Measurements from ENCODE around the gene PSMB5. TPM values are rescaled to one million over a fixed set of nuclear protein-coding genes. Genes with fewer than 3 reads are reported as not detected.

Gene PSMB5
- 100 to 1,000 TPM in 2 of 3 donors, 10 to 100 TPM in 1; 78.0 to 152 (median 140) TPM for polyA plus RNA-seq

DNA sequence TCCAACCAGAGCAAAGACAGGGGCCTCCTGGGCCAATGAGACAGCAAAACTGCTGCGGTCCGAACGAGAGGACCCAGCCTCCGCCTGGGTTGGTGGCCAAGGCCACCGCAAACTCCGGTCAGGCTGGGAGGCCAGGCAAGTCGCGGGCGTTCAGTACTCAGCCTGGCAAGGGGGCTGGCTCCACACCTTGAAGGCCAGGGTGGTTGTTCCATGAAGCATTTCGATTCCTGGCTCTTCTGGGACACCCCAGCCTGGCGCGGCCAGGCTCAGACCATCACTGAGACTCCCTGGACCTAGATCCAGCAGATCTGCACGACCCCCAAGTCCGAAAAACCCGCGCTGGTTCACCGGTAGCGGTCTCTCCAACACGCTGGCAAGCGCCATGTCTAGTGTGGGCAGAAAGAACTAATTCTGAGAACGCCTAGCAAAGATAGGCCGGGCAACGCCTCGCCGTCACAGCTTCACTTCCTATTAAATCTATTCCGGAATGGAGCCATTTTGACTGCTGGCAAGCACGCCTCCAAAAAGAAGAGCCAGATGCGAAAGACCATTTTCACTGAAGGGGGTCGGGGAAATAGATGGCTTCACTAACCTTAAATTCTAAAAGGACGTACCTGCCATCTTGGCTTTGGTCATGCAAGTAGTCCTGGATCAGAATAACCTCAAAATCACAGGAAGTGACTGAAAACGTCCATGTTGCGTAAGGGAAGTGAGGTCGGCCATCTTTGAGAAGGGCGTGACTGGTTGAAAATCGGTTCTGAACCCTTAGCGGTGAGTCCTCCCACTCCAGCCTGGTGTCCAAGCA is at the start of gene PSMB5:
PSMB5 (minus strand) TSS at position 403 of the 805 bp plus-strand sequence; CDS start at position 384, 19 bp downstream.
- peak within 1 kb of the TSS; percentile 74 for H3K27ac ChIP-seq (ENCODE audit: low read depth, low read length)
- 0 to 1% (median 1%) methylated on average over 36 of the region's 36 CpGs for WGBS, 3 donors

DNA sequence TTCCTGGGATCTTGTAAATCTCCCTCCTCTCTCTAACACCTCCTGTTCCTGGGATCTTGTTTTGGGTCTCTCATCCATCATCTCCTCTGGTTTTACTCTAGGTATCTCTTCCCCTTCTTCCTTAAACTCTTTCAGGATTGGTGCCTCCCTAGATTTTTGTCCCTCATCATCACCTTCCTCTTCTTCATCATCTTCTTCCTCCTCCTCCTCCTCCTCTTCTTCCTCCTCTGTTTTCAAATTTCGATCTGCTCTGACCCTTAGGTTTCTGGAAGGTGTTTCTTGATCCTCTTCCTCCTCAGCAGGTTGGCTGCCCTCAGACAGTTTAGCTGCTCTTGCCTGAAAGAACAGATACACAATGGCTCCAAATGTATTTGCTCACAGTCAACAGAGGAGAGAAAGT is 45.8 kb upstream of the PSMB5 start:
- 74 to 89% (median 83%) methylated on average over 1 of the region's 1 CpG for WGBS, 3 donors
- H3K27ac ChIP-seq (ENCODE audit: low read depth, low read length): no peak overlapping the region

DNA sequence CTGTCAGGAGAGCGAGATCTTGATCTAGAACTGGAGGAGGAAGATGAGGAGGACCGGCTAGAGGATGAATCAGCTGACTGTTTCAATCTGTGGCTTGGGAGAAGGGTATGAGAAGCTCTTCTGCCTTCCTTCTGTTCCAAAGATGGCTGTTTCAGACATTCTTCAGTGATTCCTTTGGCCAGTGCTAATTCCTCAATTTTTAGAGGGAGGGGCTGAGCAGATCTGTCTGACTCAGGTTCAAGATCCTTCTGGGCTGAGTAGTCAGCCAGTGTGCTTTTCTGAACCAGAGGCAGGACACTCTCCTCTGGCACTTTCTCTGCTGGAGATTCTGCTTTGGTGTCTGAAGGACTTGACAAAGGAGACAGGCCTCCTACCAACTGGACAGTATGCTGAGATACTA is 45.0 kb upstream of the PSMB5 start:
- WGBS, 3 donors: 82 to 88% (median 83%) methylated on average over 2 of the region's 2 CpGs
- H3K27ac ChIP-seq (ENCODE audit: low read depth, low read length): no peak overlapping the region

DNA sequence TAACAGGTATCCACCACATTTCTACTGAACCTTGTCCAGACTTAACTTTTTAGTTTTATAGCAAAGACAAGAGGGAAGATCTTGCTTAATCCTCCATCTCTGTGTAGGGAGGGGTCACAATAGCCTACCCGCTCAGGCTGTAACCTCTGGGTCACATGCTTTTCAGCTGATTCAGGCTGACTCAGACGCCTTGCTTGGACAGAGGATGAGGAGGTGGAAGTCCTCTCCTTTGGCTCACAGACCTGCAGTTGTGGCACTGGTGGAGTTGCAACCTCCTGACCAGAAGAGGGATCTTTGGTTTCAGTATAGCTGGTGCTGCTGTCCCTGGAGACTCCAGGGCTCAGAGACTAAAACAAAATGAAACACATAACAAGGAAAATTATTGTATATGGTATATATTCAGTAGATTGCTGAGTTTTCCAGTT is 44.0 kb upstream of the PSMB5 start:
- WGBS, 3 donors: 18 to 52% (median 22%) methylated on average over 2 of the region's 2 CpGs
- no peak overlapping the region for H3K27ac ChIP-seq (ENCODE audit: low read depth, low read length)

DNA sequence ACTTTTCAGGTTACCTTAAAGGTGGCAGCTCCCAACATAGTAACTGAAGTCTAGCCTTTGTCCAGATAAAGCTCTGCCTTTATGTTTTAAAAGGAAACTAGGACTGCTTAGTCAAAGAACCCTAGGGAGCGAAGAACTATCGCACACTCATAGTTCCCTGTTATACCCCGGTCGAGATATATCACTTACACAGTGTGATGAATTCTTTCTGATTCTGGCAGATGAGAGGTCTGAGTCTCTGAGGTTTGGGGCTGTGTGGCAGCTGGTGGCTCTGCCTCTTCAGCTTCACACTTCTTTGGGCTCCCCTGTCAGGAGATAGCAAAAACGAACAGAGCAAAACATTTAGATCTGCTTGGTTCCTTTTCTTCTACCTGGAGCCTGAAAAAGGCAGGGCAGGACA is 43.3 kb upstream of the PSMB5 start:
- WGBS, 3 donors: 67 to 83% (median 78%) methylated on average over 5 of the region's 5 CpGs
- H3K27ac ChIP-seq (ENCODE audit: low read depth, low read length): no peak overlapping the region

DNA sequence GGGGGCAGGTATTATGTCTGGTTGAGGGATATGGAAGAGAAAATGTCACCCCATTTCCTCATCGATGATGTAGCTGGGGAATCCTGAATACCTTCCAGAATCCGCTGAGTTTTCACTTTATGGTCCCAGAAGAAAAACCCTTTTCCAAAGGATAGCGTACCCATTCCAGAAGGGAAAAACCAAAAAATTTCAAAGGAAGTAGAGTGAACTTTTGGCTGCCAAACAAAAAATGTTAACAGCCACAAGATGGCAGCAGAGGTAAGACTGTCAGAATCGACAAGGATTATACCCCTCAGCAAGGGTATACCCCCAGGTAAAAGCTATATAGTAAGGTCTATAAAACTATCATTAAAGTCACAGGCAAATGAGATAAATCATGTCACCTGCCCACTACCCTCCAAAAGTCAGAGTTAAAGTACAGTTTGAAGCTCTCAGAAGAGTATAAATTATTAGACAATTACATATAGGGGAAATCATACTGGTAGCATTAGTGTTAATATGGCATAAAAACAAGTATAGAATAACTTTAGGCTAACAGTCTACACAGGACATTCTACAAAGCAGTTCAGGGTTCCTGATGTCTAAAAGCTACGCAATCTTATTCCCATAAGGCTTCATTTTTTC is 42.2 kb upstream of the PSMB5 start:
- H3K27ac ChIP-seq (ENCODE audit: low read depth, low read length): no peak overlapping the region
- 59 to 63% (median 61%) methylated on average over 5 of the region's 5 CpGs for WGBS, 3 donors

DNA sequence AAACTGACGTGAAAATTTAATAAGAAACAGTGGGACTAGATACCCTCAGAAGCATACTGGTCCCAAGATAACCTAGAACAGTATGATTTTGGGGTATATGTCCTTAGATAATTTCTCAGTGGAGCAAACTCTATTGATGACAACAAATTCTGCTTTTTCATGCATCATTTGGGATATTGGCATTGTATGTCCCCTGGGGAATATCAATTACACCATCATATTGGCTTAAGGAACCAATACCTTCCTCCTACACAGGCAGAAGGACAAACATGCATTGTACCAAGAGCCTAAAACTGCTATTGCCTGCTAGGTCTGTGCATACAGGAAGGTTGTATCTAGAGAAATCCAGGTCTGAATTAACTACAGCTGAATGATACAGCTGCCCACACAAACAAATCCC is 40.2 kb upstream of the PSMB5 start:
- no peak overlapping the region for H3K27ac ChIP-seq (ENCODE audit: low read depth, low read length)
- whole genome bisulfite sequencing, 3 donors: 95 to 100% (median 97%) methylated on average over 1 of the region's 1 CpG

DNA sequence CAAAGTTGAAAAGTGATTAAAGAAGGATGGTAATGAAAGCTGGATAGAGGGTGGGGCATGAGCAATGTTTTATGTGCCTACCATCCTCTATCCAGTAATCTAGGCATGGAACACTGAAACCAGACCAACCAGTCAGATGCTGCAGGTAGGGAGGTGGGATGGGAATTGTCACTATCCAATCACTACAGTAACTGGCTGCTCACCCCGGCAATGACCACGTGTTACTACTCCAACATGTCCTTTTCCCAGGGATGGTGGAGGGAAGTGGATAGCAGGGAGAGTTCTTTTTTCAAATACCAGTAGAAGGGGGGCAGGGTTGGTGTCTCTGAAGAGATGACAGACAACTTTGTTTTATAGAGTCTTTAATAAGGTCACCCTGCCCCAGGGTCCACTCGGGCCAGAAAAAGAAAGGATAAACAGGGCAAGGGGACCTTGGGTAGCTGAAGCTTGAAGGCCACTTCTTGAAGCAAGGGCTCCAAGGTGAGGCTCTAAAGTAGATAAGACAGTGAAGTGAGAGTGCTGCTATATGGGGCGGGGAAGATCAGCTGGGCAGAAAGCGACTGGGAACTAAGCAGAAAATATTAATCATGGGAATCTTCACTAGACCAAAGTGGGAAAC is 37.3 kb upstream of the PSMB5 start:
- H3K27ac ChIP-seq (ENCODE audit: low read depth, low read length): peak overlapping the region; percentile 9
- 26 to 53% (median 51%) methylated on average over 5 of the region's 5 CpGs for WGBS, 3 donors

DNA sequence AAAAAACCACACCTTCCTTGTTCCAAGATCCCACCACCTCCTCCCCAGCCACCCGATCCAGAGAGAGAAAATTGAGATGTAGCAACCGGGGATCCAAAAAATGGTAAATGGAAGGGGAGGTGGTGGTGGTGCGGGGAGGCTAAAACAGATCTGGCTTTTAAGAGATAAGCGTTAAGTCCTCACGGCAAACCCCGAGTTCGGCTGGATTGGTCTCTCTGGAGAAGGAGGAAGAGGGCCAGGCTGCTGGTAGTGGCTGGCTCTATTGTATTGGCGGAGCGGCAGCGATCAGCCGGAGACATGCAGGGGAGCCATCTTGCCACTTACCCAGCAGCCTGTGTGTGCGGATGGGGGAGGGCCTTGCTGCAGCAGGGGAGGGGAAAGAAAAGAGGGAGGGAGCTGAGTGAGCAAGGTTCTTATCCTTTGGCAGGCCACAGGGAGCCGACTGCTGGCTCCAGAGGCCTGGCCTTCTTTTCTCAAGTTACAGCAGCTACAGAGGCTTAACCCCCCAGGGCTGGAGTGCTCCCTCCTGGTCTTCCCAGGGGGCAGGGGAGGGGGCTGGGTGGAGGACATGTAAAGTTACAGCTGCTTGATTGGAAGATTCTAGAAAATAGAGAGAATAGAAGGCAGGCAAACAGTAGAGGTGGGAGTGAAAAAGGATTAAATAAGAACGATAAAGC is 36.7 kb upstream of the PSMB5 start:
- no peak overlapping the region for H3K27ac ChIP-seq (ENCODE audit: low read depth, low read length)
- 1 to 3% (median 2%) methylated on average over 14 of the region's 14 CpGs for WGBS, 3 donors

DNA sequence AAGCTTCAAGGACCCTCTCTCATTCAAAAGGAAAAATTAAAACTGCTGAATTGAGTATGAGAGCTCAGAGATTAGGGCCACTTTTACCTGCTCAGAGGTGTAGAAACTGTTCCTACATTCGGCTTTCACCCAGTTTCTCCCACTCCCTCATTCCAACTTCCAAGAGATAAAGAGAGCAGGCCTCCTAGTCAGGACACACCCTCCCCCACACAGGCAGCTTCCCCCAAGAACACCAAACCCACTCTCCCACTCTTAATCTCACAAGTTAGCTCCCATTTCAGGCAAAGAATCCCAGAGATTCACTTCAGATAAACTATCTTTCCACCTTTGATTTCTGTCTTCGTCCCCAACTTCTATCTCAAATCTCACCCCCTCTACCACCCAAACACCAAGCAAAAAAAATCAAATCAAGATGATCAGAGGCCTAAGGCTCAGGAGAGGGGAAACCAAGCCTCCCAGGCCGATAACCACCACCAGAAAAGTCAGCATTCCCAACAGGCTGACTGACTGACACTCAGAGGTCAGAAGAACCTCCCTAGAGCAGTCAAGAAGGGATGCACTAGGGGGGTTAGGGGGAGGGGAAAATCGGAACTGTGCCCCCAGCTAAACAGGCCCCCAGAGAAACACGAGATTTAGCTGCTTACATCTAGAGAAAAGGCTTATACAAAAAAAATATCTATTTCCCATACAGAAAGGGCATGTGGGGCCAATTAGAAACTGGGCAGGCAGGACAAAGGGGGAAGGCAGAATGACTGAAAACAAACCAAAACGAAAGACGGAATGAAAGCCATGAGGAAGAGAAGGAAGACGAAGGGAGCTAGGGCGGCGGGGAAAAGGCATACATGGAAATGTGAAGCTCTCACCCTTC is 35.8 kb upstream of the PSMB5 start:
- no peak overlapping the region for H3K27ac ChIP-seq (ENCODE audit: low read depth, low read length)
- WGBS, 3 donors: 11 to 15% (median 15%) methylated on average over 10 of the region's 10 CpGs

DNA sequence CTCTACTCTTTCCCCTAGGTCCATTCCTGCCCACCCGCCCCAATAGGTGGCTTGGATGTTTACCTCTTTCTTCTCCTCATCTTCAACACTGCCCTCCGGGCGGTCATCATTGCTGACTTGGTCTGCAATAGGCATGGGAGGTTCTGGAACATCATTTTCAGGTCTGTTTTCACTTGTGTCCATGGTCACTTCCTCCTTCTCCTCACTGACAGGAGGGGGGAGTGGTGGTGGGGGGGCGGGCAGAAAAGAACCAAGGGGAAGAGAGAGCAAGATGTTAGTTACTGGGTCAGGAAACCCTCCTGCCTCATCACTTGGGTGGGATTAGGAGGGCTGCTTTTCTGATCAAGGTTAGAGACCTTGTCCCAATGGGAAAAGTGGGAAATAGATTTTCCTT is 34.7 kb upstream of the PSMB5 start:
- no peak overlapping the region for H3K27ac ChIP-seq (ENCODE audit: low read depth, low read length)
- 72 to 80% (median 77%) methylated on average over 4 of the region's 4 CpGs for WGBS, 3 donors

DNA sequence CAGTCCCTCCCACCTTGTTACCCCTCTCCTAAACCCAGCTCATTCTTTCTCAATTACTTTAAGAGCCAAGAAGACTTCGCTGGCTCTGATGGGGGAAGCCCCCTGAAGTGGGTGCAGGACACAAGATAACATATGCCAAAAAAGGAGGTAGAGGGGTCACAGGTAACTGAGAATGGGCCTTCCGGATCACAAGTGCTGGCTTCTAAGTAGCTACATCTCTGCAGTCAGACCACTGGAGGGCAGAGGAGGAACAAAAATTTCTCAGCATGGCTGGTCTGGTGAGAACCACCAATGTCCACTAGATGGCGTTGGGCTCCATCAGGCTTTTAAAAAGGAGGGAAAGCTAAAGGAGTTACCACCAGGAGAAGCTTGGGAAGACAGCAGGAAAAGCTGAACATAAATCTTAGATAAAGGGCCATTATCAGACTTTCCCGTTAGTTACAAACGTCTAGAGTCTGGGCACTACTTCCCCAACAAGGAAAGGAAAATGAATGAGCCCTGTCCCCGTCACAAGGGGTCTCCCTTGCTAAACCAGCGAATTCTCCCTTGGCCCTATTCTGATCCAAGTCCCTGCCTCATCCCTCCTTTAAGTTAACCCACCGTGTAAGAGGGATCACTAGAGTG is 34.2 kb upstream of the PSMB5 start:
- 27 to 32% (median 30%) methylated on average over 8 of the region's 8 CpGs for WGBS, 3 donors
- H3K27ac ChIP-seq (ENCODE audit: low read depth, low read length): no peak overlapping the region

DNA sequence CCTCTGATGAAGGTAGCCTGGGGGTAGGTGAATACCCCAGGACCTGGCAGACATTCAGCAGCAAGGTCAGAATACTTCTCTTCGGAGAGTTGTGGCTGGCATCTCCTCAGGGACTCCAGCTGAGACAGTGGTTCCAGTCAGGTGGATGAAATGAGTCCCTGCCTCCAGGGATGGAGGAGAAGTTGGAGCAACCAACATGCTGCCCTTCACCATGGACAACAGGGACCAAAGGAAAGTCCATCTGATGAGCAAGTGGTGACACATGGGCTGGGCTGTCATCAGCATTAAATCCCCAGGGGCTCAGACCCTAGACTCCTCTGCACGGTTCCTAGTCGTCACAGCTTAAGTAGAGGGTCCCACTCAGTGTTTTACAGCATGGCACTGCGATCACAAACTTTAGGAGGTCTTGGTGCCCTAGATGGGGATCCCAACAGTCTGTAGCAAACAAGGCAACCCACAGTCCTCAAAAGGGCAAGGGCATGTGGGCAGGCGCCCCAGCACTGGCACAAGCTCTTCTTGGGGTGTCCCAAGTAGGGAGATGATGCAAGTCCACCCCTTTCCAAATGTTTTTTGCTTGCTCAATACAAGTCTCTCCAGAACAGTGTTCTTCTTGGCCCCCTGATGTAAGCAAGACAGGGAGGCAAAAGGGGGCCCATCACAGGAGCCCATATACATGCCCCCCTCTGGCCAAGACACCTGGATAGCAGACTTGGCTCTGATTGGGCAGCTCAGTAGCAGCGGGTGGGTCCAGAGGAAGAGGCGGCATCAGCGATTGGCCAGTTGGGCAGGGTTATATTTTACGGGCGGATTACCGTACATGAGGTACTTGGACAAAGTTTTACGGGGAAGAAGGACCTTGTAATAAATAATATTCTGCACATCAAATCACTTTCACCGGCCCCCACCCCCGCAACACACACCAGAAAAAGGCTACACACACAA is 33.4 kb upstream of the PSMB5 start:
- WGBS, 3 donors: 72 to 80% (median 76%) methylated on average over 14 of the region's 14 CpGs
- no peak overlapping the region for H3K27ac ChIP-seq (ENCODE audit: low read depth, low read length)

DNA sequence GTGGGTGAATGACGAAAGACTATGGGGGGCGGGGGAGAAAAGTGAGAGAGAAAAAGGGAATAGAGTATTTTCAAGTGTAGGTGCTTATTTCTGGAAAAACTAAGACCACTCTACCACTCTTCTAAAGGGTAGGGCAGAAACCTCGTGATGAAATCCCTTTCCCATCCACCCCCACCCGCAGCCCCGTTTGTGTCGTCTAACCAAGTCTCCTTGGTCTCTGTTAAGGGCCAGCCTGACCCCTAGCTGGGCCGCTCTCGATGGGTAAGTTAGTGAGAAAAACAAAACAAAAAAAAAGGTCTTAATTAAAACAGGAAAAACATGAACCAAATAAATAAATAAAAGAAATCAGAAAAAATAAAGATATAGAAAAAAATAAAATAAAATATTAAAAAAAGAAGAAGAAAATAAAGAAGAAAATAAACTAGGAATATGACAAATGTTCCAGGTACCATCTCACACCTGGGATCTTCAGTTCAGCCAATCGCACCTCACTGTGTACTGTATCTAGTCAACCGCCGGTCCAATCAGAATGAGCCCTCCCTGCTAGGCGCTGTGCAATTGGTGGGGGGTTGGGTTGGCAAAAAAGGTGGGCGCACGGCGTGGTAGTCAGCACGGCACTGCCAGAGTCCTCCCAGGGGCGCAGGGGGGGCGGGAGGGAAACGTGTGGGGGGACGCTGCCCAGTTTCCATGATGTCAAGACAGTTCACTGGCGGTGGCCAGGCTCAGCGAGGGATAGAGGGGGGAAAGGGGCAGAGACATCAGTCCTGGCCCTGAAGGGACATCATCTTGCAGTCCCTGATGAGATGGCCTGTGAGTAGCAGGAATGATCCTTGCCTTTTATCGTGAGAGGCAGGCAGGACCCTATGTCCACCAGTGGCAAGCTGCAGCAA is 32.4 kb upstream of the PSMB5 start:
- WGBS, 3 donors: 88 to 90% (median 90%) methylated on average over 22 to 23 of the region's 23 CpGs
- H3K27ac ChIP-seq (ENCODE audit: low read depth, low read length): no peak overlapping the region

DNA sequence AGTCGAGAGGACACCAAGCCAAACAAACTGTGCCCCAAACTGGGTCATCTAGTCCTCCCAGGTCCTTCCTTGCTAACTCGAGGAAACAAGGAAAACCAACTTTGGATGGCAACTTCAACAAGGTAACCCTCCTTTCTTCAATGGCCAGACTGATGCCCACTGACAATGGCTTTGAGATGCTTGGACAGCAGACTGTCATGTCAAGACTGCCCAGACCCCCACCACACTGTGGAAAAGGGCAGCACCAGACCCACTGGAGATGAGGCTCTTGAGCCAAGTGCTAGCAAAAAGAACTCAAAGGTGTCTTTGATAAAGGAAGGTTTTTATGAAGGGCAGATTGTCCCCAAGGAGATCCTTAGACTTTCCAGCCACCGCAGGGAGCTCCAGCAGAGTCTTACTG is 31.7 kb upstream of the PSMB5 start:
- 70 to 90% (median 87%) methylated on average over 3 of the region's 3 CpGs for WGBS, 3 donors
- no peak overlapping the region for H3K27ac ChIP-seq (ENCODE audit: low read depth, low read length)

DNA sequence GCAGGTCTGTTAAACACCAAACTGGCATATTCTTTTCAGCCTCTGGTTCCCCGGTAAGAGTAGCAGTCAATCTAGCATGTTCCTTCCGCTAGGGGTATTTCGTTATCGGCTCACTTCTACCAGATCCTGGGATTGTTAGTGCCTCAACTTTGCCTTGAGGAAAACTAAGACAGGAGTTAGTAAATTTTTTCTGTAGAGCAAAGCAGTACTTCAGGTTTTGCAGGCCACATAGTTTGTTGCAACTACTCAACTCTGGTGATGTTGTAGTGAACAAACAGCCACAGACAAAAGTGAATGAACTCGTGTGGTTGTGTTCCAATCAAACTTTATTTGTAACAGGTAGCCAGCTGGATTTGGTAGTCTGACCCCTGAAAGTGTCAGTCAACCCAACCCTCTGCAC is 28.9 kb upstream of the PSMB5 start:
- H3K27ac ChIP-seq (ENCODE audit: low read depth, low read length): no peak overlapping the region
- WGBS, 3 donors: 82 to 95% (median 91%) methylated on average over 5 of the region's 5 CpGs
